ENCODE measurements around the gene DSC3.

GRCh38 chr18:31034541-31034940 is 8.0 kb downstream of the DSC3 start:
- no peak for TF ChIP-seq CTCF (IDR thresholded peaks at IDR 0.05)
- TF ChIP-seq POLR2A (IDR thresholded peaks at IDR 0.05): no peak
- no peak for TF ChIP-seq EP300 (IDR thresholded peaks at IDR 0.05)

Measured in suprapubic skin (tissue), 3 donors.